D721Med (cell line): ENCODE results near the gene LSM4.
A peak's percentile ranks its signal among the peaks of the same experiment; 100 is the strongest.

Experiments used
- DNase-seq: peaks from one replicate; pipeline ENCODE4 v3.0.0; 2011; ENCODE audit warnings: low spot score; ENCODE audit not compliant: insufficient read length
- FAIRE-seq: peaks from 2 replicates; lab custom pipeline; 2011; peaks lifted over from hg19 to GRCh38; lab: Jason Lieb, UNC
- CTCF ChIP-seq: IDR thresholded peaks from 2 replicates; pipeline ENCODE4 v1.5.1; 2012; ENCODE audit warnings: mild to moderate bottlenecking, control low read depth; ENCODE audit not compliant: insufficient read depth; ENCODE audit errors: missing control alignments

LSM4 gene

GRCh38 chr19:18340190-18340989, 17.5 kb upstream of the LSM4 start, which contains the start of gene PGPEP1:
TSS of gene PGPEP1 (plus strand) at chr19:18340598. CDS start at chr19:18340682, 84 bp downstream.
- FAIRE-seq (no peak), DNase-seq (peak; percentile 92)
- no peak for TF ChIP-seq CTCF

- FAIRE-seq (no peak), DNase-seq (no peak)
- TF ChIP-seq CTCF, result peak; percentile 10
These were observed 16.8 kb upstream of the LSM4 start for GRCh38 chr19:18339723-18340122.

- TF ChIP-seq CTCF, result no peak
- FAIRE-seq (no peak), DNase-seq (no peak)
These were observed 15.7 kb upstream of the LSM4 start for GRCh38 chr19:18338541-18338940.

- DNase-seq, result no peak
- no peak for FAIRE-seq
- TF ChIP-seq CTCF, result no peak
These were observed 13.2 kb upstream of the LSM4 start for GRCh38 chr19:18336121-18336520.

- DNase-seq (no peak), FAIRE-seq (no peak)
- no peak for TF ChIP-seq CTCF
These were observed 10.8 kb upstream of the LSM4 start for GRCh38 chr19:18333680-18334079.

- TF ChIP-seq CTCF, result no peak
- FAIRE-seq, result no peak
These were observed 10.1 kb upstream of the LSM4 start for GRCh38 chr19:18332917-18333530.

GRCh38 chr19:18330868-18331267, 8.0 kb upstream of the LSM4 start:
- DNase-seq (no peak), FAIRE-seq (no peak)
- TF ChIP-seq CTCF, result no peak

More at GRCh38 chr19:18332917-18333530, 10.1 kb upstream of the LSM4 start:
- no peak for DNase-seq
